SH-SY5Y (cell line): ENCODE data around the gene SOX10.

Experiments used
- GATA2 ChIP-seq: IDR thresholded peaks from 2 replicates; pipeline ENCODE4 v1.6.1; 2011; ENCODE audit warnings: mild to moderate bottlenecking, low read depth, low read length
- GATA3 ChIP-seq: IDR thresholded peaks from 2 replicates; pipeline ENCODE4 v1.6.1; 2011; ENCODE audit warnings: low read depth, mild to moderate bottlenecking, low read length, moderate library complexity

Gene SOX10

DNA sequence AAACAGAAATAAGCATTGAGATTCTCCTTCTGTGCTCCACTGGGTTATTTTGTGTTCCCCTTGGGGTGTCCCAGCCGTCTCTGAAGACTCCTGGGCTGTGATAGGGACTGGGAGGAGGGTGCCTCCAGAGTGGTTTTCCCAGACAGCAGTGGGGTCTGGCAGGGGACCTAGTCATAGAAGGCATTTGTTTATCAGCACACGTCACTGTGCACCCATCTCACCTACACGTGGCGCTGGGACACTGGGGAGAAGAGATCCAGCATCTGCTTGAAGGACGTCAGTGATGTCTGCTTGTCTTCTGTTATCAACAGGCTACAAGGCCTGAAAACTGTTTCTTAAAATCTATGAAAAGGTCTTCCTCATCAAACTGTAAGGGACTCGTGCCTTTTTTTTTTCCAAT lies 38.7 kb upstream of the SOX10 start:
- no peak for TF ChIP-seq GATA2
- no peak for TF ChIP-seq GATA3

DNA sequence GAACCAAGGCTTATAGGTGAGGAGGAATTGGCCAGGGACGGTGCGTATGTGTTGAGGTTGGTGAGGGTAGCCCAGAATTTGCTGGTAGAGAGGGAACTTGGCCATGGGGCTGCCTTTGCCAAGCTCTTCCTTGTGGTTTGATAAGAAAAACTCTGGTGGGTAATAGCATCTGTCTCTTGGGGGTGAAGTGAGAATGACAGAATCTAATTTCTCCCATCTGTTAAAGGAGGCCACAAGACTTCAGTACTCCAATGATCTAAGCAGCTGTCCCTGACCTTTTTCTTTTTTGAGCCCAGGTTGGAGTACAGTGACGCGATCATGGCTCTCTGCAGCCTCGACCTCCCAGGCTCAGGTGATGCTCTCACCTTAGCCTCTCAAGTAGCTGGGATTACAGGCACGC lies 36.9 kb upstream of the SOX10 start:
- TF ChIP-seq GATA3: no peak
- TF ChIP-seq GATA2: no peak

DNA sequence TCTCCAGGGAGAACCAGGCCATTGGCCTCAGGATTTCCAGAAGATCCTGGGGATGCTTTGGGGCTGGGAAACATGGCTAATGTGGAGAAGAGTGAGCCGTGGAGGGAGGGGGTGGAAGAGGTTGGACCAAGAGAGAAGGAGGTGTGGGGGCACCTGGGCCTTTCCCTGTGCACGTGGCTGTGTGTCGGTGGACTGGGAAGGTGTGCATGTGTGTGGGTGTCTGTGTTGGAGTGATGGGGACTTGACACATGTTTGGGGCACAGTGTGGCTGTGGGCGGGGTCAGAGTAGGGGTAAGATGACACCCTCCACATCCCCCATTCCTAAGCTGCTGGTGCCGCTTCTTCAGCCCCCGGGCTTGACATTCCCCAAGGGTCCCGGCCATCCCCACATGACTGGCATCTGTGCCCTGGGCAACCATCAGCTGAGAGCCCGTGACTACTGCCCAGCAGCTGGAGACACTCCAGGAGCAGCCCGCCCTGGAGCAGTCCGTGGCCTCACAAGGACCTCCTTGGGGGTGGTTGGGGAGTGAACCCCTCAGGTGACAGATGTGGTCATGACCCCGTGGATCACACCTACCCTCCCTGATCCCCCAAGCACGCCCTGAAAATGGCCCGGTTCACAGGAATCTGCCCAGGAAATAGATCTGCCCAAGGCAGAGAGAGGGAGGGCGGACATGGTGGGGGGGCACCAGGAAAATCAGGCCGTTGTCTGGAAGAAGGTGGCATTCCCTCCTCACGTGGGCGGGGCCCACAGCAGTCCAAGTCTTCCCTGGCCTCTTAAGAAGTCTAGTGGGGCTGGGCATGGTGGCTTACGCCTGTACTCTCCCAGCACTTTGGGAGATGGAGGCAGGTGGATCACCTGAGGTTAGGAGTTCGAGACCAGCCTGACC lies 34.8 kb upstream of the SOX10 start:
- TF ChIP-seq GATA3 (no peak), GATA2 (no peak)

DNA sequence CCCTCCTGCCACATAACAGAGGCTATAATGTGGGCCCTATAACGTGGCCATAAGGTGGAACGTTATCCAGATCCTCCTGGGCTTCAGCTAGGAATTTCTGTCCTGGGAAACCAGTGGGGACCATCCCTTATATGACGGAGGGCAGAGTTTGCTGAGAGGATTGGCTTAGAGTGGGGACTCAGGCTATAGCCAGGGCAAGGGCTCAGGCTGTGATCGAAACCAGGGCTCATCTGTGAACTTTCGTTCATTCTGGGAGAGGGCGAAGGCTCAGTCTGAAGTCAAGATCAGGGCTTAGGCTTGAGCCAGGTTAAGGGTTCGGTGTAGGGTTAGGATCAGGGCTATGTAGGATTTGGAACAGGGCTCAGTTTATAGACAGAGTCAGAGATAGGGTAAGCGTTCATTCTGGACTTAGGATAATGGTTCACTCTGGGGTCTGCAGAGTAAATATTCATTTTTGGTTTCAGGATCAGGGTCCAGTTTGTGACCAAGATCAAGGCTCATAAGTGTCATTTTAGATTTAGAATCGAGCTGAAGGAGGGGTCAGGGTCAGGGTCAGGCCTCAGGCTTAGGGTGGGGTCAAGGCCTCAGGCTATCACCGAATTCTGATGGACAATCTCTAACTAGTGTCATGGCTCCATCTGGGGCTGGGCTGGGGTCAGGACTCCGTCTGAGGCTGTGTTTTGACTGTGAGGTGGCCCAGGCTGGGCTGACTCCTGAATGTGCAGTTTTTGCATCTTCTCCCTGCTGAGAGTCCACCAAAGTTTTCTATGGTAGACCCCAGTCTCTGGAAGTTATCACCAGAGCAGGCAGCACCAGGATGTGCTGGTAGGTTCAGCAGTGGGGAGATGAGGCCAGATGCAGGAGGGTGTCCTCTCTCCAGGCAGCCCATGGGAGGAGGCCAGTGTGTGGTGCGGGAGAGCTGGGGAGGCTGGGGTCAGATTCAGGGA lies 33.9 kb upstream of the SOX10 start:
- TF ChIP-seq GATA2: no peak
- no peak for TF ChIP-seq GATA3

DNA sequence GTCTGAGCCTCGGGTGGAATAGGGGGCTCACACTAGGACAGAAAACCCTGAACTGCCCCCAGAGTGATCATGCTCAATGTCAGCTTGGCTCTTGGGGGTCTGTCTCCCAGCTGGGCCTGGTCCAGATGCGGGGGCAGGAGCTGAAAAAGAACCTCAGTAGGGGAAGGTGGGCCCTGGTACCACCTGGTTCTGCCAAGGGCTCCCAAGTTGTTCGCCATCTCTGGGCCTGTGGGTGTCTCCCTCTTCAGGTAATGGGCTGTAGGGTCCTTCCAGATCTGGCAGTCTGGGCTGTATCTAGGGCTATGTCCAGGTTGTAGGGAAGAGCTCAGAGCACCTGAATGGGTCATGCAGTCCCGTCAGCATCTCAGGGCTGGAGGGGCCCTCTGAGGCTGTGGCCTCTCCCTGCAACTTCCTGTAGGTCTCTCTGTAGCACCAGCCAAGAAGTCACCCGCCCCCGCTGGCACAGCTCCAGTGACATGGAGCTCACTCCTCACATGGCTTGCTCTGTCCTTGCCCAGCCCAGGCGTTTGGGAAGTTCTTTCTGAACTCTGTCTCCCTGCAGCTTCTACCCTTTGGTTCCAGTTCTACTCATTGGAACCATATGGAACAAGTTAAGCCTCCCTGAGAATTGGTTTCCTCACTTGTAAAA lies 33.0 kb upstream of the SOX10 start:
- no peak for TF ChIP-seq GATA2
- no peak for TF ChIP-seq GATA3

DNA sequence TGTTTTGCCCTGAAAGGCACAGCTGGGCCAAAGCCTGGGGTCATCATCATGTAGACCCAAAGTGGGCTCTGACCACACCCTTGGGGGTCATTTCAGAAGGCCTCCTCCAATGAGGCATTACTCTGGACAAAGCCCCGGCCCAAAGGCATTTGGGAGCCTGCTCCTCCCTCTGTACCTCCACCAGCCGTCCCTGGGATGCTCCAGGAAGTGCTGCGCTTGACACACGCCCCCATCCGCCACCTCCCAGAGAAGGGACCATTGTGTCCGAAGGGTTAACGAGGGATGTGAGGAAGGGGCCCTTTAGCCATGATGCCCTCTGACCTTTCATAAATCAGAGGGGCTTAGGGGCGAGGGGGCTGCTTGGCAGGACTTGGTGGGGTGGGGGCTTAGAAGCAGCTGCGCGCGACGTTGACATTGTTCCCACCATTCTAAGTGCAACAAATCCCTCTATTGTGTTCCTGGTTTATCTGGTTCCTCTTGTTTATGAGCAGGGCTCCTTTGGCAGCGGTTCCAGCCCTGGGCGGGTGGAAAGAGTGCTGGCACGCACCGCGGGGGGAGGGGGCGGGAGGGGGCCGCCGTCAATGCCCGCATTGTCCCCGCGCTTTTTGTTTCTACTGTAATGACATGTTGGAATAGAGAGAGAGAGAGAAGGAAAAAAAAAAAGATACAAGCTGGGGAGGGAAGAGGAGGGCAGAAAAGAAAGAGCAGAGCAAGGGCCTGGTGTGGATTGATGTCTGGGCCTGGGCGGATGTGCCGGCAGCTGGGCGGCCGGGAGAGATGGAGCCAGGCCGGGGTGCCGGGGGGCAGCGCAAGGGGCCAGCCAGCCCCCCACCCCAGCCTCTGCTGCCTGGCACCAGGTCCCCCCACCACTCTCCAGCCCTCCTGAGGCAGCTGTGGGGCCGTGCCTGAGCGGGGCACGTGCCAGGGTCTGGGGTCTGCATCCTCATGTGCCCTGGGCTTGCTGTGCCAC lies 32.1 kb upstream of the SOX10 start:
- no peak for TF ChIP-seq GATA3
- TF ChIP-seq GATA2: no peak

DNA sequence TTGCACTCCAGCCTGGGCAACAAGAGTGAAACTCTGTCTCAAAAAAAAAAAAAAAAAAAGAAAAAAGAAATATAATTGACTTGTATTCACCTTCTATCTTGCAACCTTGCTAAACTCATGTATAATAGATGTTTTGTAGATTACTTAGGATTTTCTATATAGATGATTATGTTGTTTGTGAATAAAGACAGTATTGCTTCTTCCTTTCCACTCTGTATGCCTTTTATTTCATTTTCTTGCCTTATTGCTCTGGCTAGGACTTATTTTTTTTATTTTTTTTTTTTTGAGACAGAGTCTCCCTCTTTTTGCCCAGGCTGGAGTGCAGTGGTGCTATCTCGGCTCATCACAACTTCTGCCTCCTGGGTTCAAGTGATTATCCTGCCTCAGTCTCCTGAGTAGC lies 29.7 kb upstream of the SOX10 start:
- TF ChIP-seq GATA2 (no peak), GATA3 (no peak)

DNA sequence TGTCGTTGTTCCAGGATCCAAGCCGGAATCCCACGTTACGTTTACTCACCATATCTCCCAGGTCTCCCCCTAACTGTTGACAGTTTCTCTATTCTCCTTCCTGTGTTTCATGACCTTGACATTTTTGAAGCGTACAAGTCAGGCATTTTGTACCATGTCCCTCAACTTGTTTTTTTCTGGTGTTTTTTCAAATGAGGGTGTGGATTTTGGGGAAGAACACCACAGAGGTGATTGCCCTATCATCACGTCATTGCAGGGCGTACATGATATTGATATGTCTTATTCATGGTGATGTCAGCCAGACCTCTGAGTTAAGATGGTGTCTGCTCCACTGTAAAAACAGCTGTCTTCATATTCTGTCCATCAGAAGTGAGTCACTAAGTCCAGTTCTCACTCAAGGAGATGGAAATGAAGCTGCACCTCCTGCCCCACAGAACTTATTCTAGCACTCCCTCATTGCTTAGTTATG lies 28.3 kb upstream of the SOX10 start:
- TF ChIP-seq GATA3 (no peak), GATA2 (no peak)

DNA sequence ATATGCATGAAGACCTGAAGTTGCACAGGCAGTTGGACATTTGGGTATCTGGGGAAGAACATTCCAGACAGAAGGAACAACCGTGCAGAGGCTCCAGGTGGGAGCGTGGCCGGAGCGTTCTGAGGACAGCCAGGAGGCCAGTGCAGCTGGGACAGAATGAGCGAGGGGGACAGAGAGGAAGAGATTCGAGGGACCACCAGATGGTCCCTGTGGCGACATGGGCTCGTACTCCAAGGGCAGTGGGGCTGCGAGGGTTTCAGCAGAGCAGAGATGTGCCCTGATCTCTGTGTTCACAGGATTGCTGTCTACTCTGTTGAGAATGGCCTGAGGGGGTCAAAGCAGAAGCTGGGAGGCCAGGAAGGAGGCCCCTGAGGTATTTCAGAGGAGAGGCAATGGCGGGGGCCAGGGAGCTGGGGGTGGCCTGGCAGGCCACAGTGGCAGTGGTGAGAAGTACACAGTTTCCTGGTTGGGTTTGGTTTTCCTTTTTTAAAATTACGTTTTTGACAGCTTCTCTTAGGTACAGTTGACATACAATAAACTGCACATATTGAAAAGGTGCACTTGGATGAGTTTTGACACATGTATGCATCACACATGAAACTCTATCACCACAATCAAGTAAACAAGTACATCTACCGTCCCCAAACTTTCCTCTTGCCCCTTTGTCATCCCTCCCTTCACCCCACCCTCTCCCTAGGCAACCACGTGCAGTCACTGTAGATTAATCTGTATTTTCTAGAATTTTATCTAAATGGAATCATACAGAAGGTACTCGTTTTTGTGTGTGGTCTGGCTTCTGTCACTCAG lies 24.8 kb upstream of the SOX10 start:
- no peak for TF ChIP-seq GATA3
- no peak for TF ChIP-seq GATA2

DNA sequence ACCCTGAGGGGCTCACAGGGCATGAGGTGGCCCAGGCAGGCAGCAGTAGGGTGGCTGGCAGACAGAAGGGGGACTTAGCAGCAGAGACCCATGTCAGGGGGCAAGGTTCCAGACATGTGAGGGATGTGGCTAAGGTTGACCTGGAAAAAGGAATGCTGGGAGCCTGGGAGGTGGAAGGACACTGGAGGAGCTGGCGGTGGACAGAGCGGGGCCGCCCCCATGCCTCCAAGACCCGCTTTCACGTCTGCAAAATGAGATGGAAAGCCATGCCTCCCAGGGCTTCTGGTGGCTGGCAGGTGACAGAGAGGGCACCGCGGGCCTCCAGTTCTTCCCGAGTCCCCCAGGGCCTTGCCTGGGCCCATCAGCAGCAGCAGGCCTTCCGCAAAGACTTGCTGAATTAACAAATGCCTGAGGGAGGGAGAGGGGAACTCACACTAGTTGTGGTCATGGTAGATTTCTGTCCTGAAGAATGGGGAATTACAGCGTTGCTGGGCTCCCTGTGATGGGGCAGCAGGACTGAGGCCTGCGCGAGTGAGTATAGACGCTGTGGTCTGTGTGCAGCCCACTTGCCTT lies 23.1 kb upstream of the SOX10 start:
- TF ChIP-seq GATA3 (no peak), GATA2 (no peak)

DNA sequence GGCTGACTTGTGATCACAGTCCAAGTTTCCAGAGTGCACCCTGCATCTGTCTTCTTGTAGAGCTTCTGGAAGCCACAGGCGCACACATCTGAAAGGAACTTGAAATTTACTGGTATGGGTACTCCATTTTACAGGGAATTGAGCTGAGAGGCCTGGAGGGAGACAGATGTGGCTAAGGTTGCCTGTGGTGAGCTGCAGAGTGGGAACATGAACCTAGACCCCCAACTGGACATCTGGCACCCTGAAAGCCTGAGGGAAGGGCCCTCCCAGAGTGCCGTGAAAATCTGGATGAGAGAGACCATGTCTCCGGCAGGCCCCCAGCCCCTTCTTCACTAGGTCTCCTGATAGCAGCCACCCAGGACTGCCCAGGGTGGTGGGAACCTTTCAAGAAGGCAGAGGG lies 22.6 kb upstream of the SOX10 start:
- no peak for TF ChIP-seq GATA2
- TF ChIP-seq GATA3: no peak

DNA sequence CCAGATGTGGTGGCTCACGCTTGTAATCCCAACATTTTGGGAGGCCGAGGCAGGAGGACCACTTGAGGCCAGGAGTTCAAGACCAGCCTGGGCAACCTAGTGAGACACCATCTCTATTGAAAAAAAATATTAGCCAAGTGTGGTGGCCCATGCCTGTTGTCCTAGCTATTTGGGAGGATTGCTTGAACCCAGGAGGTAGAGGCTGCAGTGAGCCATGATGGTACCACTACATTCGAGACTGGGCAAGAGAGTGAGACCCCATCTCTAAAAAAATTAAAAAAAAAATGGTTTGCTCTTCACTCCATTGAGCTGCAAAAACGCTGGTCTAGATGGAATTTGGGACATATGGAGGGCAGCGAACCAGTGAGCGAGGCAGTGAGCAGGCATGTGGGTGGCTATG lies 21.6 kb upstream of the SOX10 start:
- TF ChIP-seq GATA3: no peak
- TF ChIP-seq GATA2: no peak
